Psoas muscle (tissue), 8 donors: ENCODE measurements around the gene ADAR. TPM values are rescaled to one million over a fixed set of nuclear protein-coding genes. Genes with fewer than 3 reads are reported as not detected.

Experiments
- ATAC-seq, 4 donors: fragments of 200-7000 bp; cut with Tn5 transposase; one replicate each; pipeline ENCODE4 v1.9.1; 2020; ENCODE audit warnings: moderate library complexity in 3 of 4, mild to moderate bottlenecking in 2 of 4
- DNase-seq, 2 donors: peaks; one replicate each; pipeline ENCODE4 v3.0.0-alpha.2; 2020
- H3K27ac ChIP-seq: fragments of 200-600 bp; one replicate; pipeline ENCODE4 v1.8.0; 2022
- H3K27me3 ChIP-seq, 3 donors: fragments of 200-600 bp in 1 of 3; one replicate each; pipeline versions ENCODE4 v1.6.1 to v1.8.0; 2013 to 2022; ENCODE audit warnings: low read length in 2 of 3, mild to moderate bottlenecking in 2 of 3, moderate library complexity in 1 of 3; ENCODE audit not compliant: insufficient read depth in 3 of 3
- H3K36me3 ChIP-seq, 2 donors: fragments of 200-600 bp in 1 of 2; one replicate each; pipeline versions ENCODE4 v1.6.1 to v1.8.0; 2013 to 2022; ENCODE audit warnings: low read depth in 1 of 2, mild to moderate bottlenecking in 1 of 2, moderate library complexity in 1 of 2; ENCODE audit not compliant: insufficient read depth in 1 of 2
- H3K4me1 ChIP-seq: fragments of 200-600 bp; one replicate; pipeline ENCODE4 v1.8.0; 2022
- H3K4me3 ChIP-seq: fragments of 200-600 bp; one replicate; pipeline ENCODE4 v1.8.0; 2022; ENCODE audit warnings: mild to moderate bottlenecking
- H3K9me3 ChIP-seq: fragments of 200-600 bp; one replicate; pipeline ENCODE4 v1.8.0; 2022
- WGBS, 3 donors: extraction: QIAGEN DNeasy Blood & Tissue Kit; methylation state at CpG; one replicate each; pipeline versions ENCODE4 v1.1.6 to v1.1.7; 2013; 5-methylcytosine and 5-hydroxymethylcytosine counted together
- intact Hi-C, 2 donors: fragments of 100-400 bp; cut with DNase I; formaldehyde crosslinking; loops; one replicate each; pipeline versions ENCODE4 v1.11.0 to v1.14.2; 2022
- polyA plus RNA-seq, 3 donors: library from polyadenylated mRNA; stranded (reverse); fragments of 200-250 nt; gene quantifications; one replicate each; pipeline ENCODE4 v1.2.3, GENCODE V29; 2013
- total RNA-seq, 4 donors: library from RNA; stranded (reverse); fragmentation: NEBNext Ultra II Directional in 2 of 4; extraction: Animal tissue kit (Norgen Biotek cat#: 25700) in 2 of 4; gene quantifications; one replicate each; pipeline versions ENCODE4 v1.2.1 to v1.2.4, GENCODE V29; 2021 to 2023
- TF ChIP-seq, protein P1 (sequence below): fragments of 200-600 bp; IDR thresholded peaks from one replicate; pipeline ENCODE4 v1.8.0; 2022; ENCODE audit warnings: antibody characterized with exemption
- donor health status: healthy with polysubstance abuse.
- donor health status: DM: no; HTN: no; CAD: no; lungs with moderate emphysema.
- donor health status: Bipolar disorder and iron deficiency.
- donor health status: healthy.
- donor health status: DM: yes; HTN: yes; CAD: no.
- donor health status: DM: no; HTN: no; CAD: no.
- donor health status: DM: no; HTN: no; CAD: no.
- donor health status: DM: yes; HTN: yes; CAD: no.

The ADAR gene
- total and polyA plus RNA-seq, 7 donors = 8.8 to 34.8 (median 21.1) TPM

DNA sequence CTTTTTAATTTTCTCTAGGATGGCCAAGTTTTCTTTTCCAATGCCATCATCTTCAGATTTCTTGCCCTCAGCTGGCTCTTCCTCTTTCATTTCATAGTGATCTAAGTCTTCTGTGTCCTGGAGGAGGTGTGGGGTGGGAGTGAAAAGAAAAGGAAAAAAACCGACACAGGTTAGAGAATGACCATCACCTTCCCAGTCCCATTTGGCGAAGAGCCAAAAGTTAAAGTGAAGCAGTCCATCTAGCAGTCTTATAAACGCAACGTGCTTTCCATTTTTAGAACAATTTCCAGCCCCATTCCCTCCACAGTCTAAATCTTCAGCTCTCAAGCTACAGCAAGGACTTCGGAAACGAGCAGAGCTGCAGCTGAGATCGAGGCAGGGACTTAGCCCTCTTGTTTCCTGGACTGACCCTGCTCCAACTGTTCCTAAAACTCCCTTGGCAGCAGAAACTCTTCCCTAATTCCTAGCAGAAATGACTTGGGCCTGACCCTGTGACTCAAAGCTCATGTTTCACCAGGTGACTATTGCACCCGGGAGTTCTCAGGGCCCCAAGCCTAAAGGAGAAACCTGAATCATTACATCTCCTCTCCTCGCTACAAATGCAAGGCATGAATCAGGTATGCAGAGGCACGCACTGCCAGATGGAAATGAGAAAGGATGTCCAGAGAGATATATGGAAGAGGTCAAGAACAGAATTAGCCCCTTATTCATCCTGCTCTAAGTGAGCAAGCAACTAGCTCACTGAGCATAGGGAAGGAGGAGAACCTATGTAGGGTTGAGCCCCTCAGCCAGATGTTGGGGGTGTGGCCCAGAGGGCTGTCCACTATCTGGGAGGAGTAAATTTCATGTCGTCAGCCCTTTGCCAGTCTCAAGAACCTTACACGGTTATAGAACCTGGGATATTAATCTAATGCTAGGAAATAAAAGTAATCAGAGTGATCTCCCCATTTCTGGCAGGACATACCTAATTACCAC, 54.6 kb downstream of the ADAR start:
- WGBS, 3 donors = 31 to 47% (median 31%) methylated on average over 12 of the region's 12 CpGs
- DNase-seq = no peak
- H3K4me3 ChIP-seq = no peak overlapping the region
- peaks cover 28 to 75% of the 10 kb centered on the region in 2 donors for H3K36me3 ChIP-seq
- peak overlapping the region; percentile 64 for H3K27ac ChIP-seq
- H3K9me3 ChIP-seq = no peaks in the 10 kb centered on the region
- TF ChIP-seq, protein P1, sequence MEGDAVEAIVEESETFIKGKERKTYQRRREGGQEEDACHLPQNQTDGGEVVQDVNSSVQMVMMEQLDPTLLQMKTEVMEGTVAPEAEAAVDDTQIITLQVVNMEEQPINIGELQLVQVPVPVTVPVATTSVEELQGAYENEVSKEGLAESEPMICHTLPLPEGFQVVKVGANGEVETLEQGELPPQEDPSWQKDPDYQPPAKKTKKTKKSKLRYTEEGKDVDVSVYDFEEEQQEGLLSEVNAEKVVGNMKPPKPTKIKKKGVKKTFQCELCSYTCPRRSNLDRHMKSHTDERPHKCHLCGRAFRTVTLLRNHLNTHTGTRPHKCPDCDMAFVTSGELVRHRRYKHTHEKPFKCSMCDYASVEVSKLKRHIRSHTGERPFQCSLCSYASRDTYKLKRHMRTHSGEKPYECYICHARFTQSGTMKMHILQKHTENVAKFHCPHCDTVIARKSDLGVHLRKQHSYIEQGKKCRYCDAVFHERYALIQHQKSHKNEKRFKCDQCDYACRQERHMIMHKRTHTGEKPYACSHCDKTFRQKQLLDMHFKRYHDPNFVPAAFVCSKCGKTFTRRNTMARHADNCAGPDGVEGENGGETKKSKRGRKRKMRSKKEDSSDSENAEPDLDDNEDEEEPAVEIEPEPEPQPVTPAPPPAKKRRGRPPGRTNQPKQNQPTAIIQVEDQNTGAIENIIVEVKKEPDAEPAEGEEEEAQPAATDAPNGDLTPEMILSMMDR = no peak
- ATAC-seq = peak; percentile 69 to 86 (median 79)
- intact Hi-C loops = loop anchor here in 1 of 2 donors (10.0 kb wide), 1 partner anchor 501 kb away; the partner anchor contains the start of gene ADAM15
- H3K4me1 ChIP-seq = peaks cover 41% of the 10 kb centered on the region
- no peaks in the 10 kb centered on the region for H3K27me3 ChIP-seq

DNA sequence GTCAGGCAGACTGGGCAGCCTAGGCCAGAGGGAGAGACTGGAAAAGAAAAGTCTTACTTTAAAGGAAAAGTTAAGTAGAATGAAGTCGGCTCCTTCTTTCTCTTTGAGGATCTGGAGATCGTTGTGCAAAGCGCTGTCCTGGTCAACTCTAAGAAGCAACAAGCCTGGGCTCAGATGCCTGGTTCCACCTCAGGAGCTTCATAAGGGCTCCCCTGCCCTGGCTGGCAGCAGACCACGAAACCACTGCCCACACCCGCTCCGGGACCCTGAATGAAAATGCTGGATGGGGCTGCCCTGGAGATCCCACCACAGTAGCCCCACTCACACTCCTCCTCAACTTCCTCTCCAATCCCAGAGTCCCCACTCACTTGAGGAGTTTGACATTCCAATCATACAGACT, 56.0 kb downstream of the ADAR start:
- no peak for ATAC-seq
- Histone ChIP-seq H3K4me3 (no peak overlapping the region), H3K27ac (no peak overlapping the region), H3K4me1 (peaks cover 36% of the 10 kb centered on the region), H3K27me3 (no peaks in the 10 kb centered on the region), H3K36me3 (peaks cover 28 to 81% of the 10 kb centered on the region in 2 donors), H3K9me3 (no peaks in the 10 kb centered on the region)
- no peak for DNase-seq
- WGBS, 3 donors = 89 to 95% (median 89%) methylated on average over 6 of the region's 6 CpGs
- TF ChIP-seq, protein P1 = no peak
- intact Hi-C loops = loop anchor here in 1 of 2 donors (10.0 kb wide), 1 partner anchor 503 kb away; the partner anchor contains the start of gene ADAM15

DNA sequence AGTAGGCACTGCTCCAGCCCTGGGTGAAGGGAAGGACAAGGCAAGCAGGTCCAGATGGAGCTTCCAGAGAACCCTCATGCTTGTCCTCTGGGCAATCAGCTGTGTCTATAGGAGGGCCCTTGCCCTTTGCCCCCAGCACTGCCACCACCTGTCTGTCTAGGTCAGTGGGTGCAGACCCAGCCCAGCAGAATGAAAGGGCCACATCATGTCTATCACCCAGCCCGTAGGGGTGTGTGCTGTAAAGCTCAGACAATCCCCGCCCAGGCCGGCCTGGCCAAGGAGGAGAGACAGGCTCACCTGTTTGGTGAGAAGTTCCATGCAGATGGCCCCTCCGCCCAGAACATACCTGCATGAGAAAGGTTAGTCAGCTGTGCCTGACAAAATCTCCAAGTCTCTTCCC, 56.5 kb downstream of the ADAR start:
- Histone ChIP-seq H3K4me3 (no peak overlapping the region), H3K4me1 (peaks cover 30% of the 10 kb centered on the region), H3K27me3 (no peaks in the 10 kb centered on the region), H3K27ac (no peak overlapping the region), H3K9me3 (no peaks in the 10 kb centered on the region), H3K36me3 (peaks cover 28 to 81% of the 10 kb centered on the region in 2 donors)
- DNase-seq = no peak
- no peak for ATAC-seq
- TF ChIP-seq, protein P1 = no peak
- intact Hi-C loops = loop anchor here in 1 of 2 donors (10.0 kb wide), 1 partner anchor 503 kb away; the partner anchor contains the start of gene ADAM15
- WGBS, 3 donors = 90 to 100% (median 91%) methylated on average over 4 of the region's 4 CpGs

DNA sequence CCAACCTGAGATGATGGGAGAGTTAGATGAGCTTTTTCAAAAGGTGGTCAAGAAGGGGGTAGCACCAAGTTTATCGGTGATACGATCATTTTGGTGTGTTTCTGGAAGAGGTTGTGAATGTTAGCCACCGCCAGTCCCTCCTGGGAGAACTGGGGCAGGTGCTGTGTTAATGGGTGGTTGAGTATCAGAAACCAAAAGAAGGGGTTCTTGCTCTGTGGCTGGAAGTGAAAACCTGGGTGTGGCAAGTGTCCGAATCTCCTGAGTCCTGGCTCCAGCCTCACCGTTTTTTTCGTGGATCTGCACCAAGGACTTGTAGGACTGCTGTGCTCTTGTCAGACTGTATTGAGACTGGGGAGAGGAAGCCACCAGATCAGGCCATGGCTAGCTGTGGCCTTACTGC, 57.3 kb downstream of the ADAR start:
- ATAC-seq = no peak
- intact Hi-C loops = loop anchor here in 1 of 2 donors (10.0 kb wide), 1 partner anchor 504 kb away; the partner anchor contains the start of gene ADAM15
- Histone ChIP-seq H3K9me3 (no peaks in the 10 kb centered on the region), H3K4me1 (peaks cover 26% of the 10 kb centered on the region), H3K36me3 (peaks cover 28 to 78% of the 10 kb centered on the region in 2 donors), H3K4me3 (no peak overlapping the region), H3K27me3 (no peaks in the 10 kb centered on the region), H3K27ac (no peak overlapping the region)
- TF ChIP-seq, protein P1 = no peak
- WGBS, 3 donors = 71 to 80% (median 73%) methylated on average over 6 of the region's 6 CpGs
- no peak for DNase-seq
